HL-60 (cell line): ENCODE data around the gene ESD.

Experiments
- CTCF ChIP-seq: IDR thresholded peaks from one replicate; pipeline ENCODE4 v1.5.1; 2011; ENCODE audit warnings: low read length, control low read depth, inconsistent platforms; ENCODE audit not compliant: insufficient read depth
- GABPA ChIP-seq: IDR thresholded peaks from 2 replicates; pipeline ENCODE4 v1.6.1; 2012; ENCODE audit warnings: low read depth
- POLR2AphosphoS5 ChIP-seq: IDR thresholded peaks from 2 replicates; pipeline ENCODE4 v1.6.1; 2012; ENCODE audit warnings: low read depth
- REST ChIP-seq: IDR thresholded peaks from 2 replicates; pipeline ENCODE4 v1.6.1; 2012; ENCODE audit warnings: low read depth; ENCODE audit not compliant: insufficient replicate concordance
- SPI1 ChIP-seq: IDR thresholded peaks from 2 replicates; pipeline ENCODE4 v1.6.1; 2012; ENCODE audit warnings: low read depth, mild to moderate bottlenecking, borderline replicate concordance

DNA sequence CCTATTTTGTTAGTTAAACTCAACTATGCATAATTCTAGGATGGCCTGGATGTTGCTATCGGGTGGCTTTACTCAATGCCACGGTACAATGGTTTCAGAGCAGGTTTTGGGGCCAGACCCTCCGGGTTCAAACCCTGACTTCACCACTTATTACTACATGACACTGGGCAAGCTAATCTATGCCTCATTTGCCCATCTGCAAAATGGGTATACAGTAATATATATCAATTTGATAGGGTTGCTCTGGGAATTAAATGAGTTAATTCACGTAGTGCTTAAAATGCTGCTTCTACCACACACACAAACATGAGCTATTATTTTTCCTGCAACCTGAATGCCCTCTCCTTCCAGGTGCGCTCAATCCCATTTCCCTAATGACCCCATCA lies 839 bp downstream of the ESD start:
- TF ChIP-seq CTCF = no peak
- no peak for TF ChIP-seq REST
- TF ChIP-seq SPI1 = no peak
- TF ChIP-seq POLR2AphosphoS5 = no peak
- no peak for TF ChIP-seq GABPA
